SK-N-SH (cell line): ENCODE data around the gene HIPK1. TPM values are rescaled to one million over a fixed set of nuclear protein-coding genes. Genes with fewer than 3 reads are reported as not detected.

ENCODE experiments used
- CTCF ChIA-PET: fragments of 300-600, 350-600 bp; formaldehyde crosslinking; extraction: SDS; loops from one replicate; lab custom pipeline; 2021; lab: Yijun Ruan, JAX
- POLR2A ChIA-PET: fragments of 350-600 bp; sonication (Branson Sonifier 250); formaldehyde crosslinking; extraction: SDS; loops from one replicate; lab custom pipeline; 2020; ENCODE audit warnings: antibody characterized with exemption, inconsistent platforms; lab: Yijun Ruan, JAX
- DNase-seq: peaks from one replicate; pipeline ENCODE4 v3.0.0; 2012
- H2AFZ ChIP-seq: fragments of 200-600 bp; sonication (generic); 2 replicates; pipeline ENCODE4 v1.8.1; 2016; ENCODE audit warnings: antibody characterized with exemption, mild to moderate bottlenecking, low read depth
- H3F3A ChIP-seq: fragments of 200-600 bp; sonication (generic); replicated peaks from 2 replicates; pipeline ENCODE3; 2016; ENCODE audit warnings: antibody characterized with exemption, mild to moderate bottlenecking; ENCODE audit not compliant: insufficient read depth
- H3K27ac ChIP-seq, 2 experiments: fragments of 200-500 bp in 1 of 2; fragments of 200-600 bp in 1 of 2; sonication (Bioruptor generic) in 1 of 2; sonication (generic), shearing (Covaris generic) in 1 of 2; 2 replicates each; pipeline versions ENCODE4 v1.5.1 to v1.6.1; 2014 to 2016; ENCODE audit warnings: low read depth in 2 of 2, inconsistent platforms in 1 of 2, low read length in 1 of 2, mild to moderate bottlenecking in 1 of 2, mixed read lengths in 1 of 2
- H3K27me3 ChIP-seq: fragments of 200-600 bp; sonication (generic), shearing (Covaris generic); 2 replicates; pipeline ENCODE4 v1.6.1; 2016; ENCODE audit warnings: mixed run types; ENCODE audit not compliant: insufficient read depth
- H3K36me3 ChIP-seq, 2 experiments: fragments of 200-500 bp in 1 of 2; fragments of 200-600 bp in 1 of 2; sonication (Bioruptor generic) in 1 of 2; sonication (generic) in 1 of 2; replicated peaks in 1 of 2; 2 replicates each; pipeline versions ENCODE3 to v1.5.1; 2014 to 2016; ENCODE audit warnings: low read length in 1 of 2, mild to moderate bottlenecking in 1 of 2; ENCODE audit not compliant: insufficient read depth in 2 of 2, control insufficient read depth in 1 of 2
- H3K4me1 ChIP-seq, 2 experiments: fragments of 200-500 bp in 1 of 2; fragments of 200-600 bp in 1 of 2; sonication (Bioruptor generic) in 1 of 2; sonication (generic), shearing (Covaris generic) in 1 of 2; 2 replicates each; pipeline versions ENCODE4 v1.5.1 to v1.6.1; 2014 to 2016; ENCODE audit warnings: low read depth in 1 of 2, low read length in 1 of 2, mixed run types in 1 of 2; ENCODE audit not compliant: insufficient read depth in 2 of 2, control insufficient read depth in 1 of 2
- H3K4me2 ChIP-seq: fragments of 200-600 bp; sonication (generic), shearing (Covaris generic); 2 replicates; pipeline ENCODE4 v1.6.1; 2017; ENCODE audit warnings: mixed run types
- H3K4me3 ChIP-seq, 2 experiments: fragments of 200-500 bp in 1 of 2; fragments of 200-600 bp in 1 of 2; sonication (Bioruptor generic) in 1 of 2; sonication (generic), shearing (Covaris generic) in 1 of 2; 2 replicates each; pipeline versions ENCODE4 v1.5.1 to v1.8.1; 2014 to 2016; ENCODE audit warnings: low read depth in 2 of 2, inconsistent platforms in 1 of 2, low read length in 1 of 2, mild to moderate bottlenecking in 1 of 2, mixed read lengths in 1 of 2, moderate library complexity in 1 of 2
- H3K79me2 ChIP-seq: fragments of 200-600 bp; sonication (generic); 2 replicates; pipeline ENCODE4 v1.8.1; 2017; ENCODE audit warnings: mild to moderate bottlenecking; ENCODE audit not compliant: insufficient read depth
- H3K9ac ChIP-seq: fragments of 200-600 bp; sonication (generic); 2 replicates; pipeline ENCODE4 v1.6.1; 2017; ENCODE audit warnings: mixed run types
- H3K9me2 ChIP-seq: fragments of 200-600 bp; sonication (generic); 2 replicates; pipeline ENCODE4 v1.6.1; 2017; ENCODE audit warnings: mixed run types
- H3K9me3 ChIP-seq: fragments of 200-600 bp; sonication (generic); 2 replicates; pipeline ENCODE4 v1.6.1; 2017; ENCODE audit warnings: mixed run types, mild to moderate bottlenecking, moderate library complexity
- H4K20me1 ChIP-seq: fragments of 200-600 bp; sonication (generic); 2 replicates; pipeline ENCODE4 v1.6.1; 2017; ENCODE audit warnings: mild to moderate bottlenecking, mixed run types; ENCODE audit not compliant: insufficient read depth
- GATA2 ChIP-seq: sonication (generic); formaldehyde crosslinking; IDR thresholded peaks from 2 replicates; pipeline ENCODE4 v1.5.0; 2020; ENCODE audit warnings: mild to moderate bottlenecking, missing genetic modification reagents
- JUND ChIP-seq: IDR thresholded peaks from 2 replicates; pipeline ENCODE4 v1.4.0; 2012
- MEF2A ChIP-seq: IDR thresholded peaks from 2 replicates; pipeline ENCODE4 v1.4.0; 2012; ENCODE audit warnings: low read depth, borderline replicate concordance
- MXI1 ChIP-seq: IDR thresholded peaks from 2 replicates; pipeline ENCODE4 v1.6.1; 2012; ENCODE audit warnings: mild to moderate bottlenecking, low read depth, low read length, improper control_type of control experiment
- NFIC ChIP-seq: IDR thresholded peaks from 2 replicates; pipeline ENCODE4 v1.4.0; 2012; ENCODE audit warnings: borderline replicate concordance
- NRF1 ChIP-seq: IDR thresholded peaks from 2 replicates; pipeline ENCODE4 v1.6.1; 2012; ENCODE audit warnings: low read depth, mild to moderate bottlenecking, low read length
- POLR2AphosphoS5 ChIP-seq: IDR thresholded peaks from 2 replicates; pipeline ENCODE4 v1.6.1; 2012; ENCODE audit warnings: low read depth, low read length
- RCOR1 ChIP-seq: fragments of 150-350 bp; IDR thresholded peaks from 2 replicates; pipeline ENCODE4 v1.6.1; 2017; ENCODE audit warnings: antibody characterized with exemption, low read length
- SIN3A ChIP-seq: IDR thresholded peaks from 2 replicates; pipeline ENCODE4 v1.6.1; 2012; ENCODE audit warnings: low read depth, mild to moderate bottlenecking, low read length, moderate library complexity, borderline replicate concordance
- WGBS: methylation state at CpG from one replicate; pipeline ENCODE4 v1.1.6; 2017; ENCODE audit warnings: low lambda C conversion rate; 5-methylcytosine and 5-hydroxymethylcytosine counted together
- polyA plus RNA-seq, 3 experiments: library from polyadenylated mRNA; depleted of rRNA; stranded (reverse); fragments of >200 nt; gene quantifications; 2 replicates each; pipeline ENCODE4 v1.2.3, GENCODE V29; 2012
- TF ChIP-seq, protein P1 (sequence below): IDR thresholded peaks from 2 replicates; pipeline ENCODE4 v1.4.0; 2012; ENCODE audit warnings: low read depth, borderline replicate concordance
- TF ChIP-seq, protein P2 (sequence below): IDR thresholded peaks from 2 replicates; pipeline ENCODE4 v1.4.0; 2012; ENCODE audit warnings: low read depth, borderline replicate concordance

The HIPK1 gene
- polyA plus RNA-seq, 1 of the 3 experiments (the other 2 are of a cell fraction), result 7.1 TPM

DNA sequence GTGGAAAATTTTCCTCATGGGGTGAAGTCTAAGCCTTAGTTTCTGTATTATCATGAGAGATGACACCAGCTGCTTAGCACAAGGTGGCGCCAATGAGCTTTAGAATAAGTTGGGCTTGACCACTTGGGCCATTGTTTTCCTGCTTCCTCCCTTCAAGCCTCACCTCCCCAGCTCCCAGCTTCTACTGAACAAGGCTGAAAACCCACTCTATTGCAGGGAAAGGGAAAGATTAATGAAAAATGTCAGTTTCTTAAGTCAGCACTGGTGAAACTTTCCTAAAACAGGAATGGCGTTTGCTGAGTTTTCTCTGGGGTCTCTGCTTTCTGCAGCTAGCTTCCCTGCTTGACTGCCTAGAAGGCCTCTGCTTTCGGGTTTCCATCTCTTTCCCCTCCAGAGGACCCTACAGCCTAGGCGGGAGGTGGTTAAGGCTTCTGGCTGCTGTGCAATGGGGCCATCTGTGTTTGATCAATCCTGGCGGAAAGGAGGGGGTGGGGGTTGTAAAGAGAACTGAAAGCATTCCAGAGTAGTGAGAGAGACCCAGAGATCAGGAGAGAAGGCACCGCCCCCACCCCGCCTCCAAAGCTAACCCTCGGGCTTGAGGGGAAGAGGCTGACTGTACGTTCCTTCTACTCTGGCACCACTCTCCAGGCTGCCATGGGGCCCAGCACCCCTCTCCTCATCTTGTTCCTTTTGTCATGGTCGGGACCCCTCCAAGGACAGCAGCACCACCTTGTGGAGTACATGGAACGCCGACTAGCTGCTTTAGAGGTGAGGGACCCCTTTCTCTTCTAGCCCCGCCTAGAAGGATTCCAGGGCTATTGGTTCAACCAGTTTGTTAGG is 50.0 kb downstream of the HIPK1 start, which contains the start of gene OLFML3 (continued):
- TF ChIP-seq MXI1 (0 out of 2 replicates have a peak, but pooled peaks have one; percentile 17), POLR2AphosphoS5 (peak; percentile 92), GATA2 (CRISPR knock-in tag) (no peak), NFIC (peak; percentile 87), RCOR1 (peak; percentile 81), JUND (peak; percentile 78), MEF2A (peak; percentile 41; the same call in 1 of the 2 replicates), NRF1 (no peak)
- TF ChIP-seq, protein P1, sequence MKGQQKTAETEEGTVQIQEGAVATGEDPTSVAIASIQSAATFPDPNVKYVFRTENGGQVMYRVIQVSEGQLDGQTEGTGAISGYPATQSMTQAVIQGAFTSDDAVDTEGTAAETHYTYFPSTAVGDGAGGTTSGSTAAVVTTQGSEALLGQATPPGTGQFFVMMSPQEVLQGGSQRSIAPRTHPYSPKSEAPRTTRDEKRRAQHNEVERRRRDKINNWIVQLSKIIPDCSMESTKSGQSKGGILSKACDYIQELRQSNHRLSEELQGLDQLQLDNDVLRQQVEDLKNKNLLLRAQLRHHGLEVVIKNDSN, result no peak
- TF ChIP-seq, protein P2, sequence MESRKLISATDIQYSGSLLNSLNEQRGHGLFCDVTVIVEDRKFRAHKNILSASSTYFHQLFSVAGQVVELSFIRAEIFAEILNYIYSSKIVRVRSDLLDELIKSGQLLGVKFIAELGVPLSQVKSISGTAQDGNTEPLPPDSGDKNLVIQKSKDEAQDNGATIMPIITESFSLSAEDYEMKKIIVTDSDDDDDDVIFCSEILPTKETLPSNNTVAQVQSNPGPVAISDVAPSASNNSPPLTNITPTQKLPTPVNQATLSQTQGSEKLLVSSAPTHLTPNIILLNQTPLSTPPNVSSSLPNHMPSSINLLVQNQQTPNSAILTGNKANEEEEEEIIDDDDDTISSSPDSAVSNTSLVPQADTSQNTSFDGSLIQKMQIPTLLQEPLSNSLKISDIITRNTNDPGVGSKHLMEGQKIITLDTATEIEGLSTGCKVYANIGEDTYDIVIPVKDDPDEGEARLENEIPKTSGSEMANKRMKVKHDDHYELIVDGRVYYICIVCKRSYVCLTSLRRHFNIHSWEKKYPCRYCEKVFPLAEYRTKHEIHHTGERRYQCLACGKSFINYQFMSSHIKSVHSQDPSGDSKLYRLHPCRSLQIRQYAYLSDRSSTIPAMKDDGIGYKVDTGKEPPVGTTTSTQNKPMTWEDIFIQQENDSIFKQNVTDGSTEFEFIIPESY, result 0 out of 2 replicates have a peak, but pooled peaks have one; percentile 35
- TF ChIP-seq, all 33 proteins: peak for 22

DNA sequence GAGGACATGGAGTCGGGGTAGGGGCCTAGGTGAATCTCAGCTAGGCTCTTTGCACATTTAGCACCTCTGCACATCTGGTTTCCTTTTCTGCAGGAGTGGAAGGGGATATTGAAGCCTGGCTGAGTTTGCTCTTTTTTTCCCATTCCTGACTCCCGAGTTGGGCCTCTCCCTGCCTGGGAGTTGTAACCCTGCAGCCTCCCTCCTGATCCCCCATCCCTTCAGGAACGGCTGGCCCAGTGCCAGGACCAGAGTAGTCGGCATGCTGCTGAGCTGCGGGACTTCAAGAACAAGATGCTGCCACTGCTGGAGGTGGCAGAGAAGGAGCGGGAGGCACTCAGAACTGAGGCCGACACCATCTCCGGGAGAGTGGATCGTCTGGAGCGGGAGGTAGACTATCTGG is 51.0 kb downstream of the HIPK1 start:
- Histone ChIP-seq H3K79me2 (no peaks in the 10 kb centered on the region), H3K4me3 (peak overlapping the region in 1 of 2 experiments; percentile 58; a peak in 1 of 4 replicates), H3K36me3 (peaks cover 4% of the 10 kb centered on the region in 2 experiments), H3K9ac (no peak overlapping the region), H3K4me1 (peaks cover 37 to 54% of the 10 kb centered on the region in 2 experiments), H4K20me1 (no peaks in the 10 kb centered on the region), H3K9me3 (no peaks in the 10 kb centered on the region), H2AFZ (no peak overlapping the region), H3F3A (peaks cover 21% of the 10 kb centered on the region), H3K27ac (peak overlapping the region in 1 of 2 experiments; percentile 96; a peak in 1 of 4 replicates), H3K4me2 (peak overlapping the region; percentile 87; the same call in 1 of the 2 replicates), H3K9me2 (no peaks in the 10 kb centered on the region), H3K27me3 (no peaks in the 10 kb centered on the region)
- ChIA-PET CTCF (interaction anchor here (0.5 to 7.9 kb wide), 26 partner anchors 8 to 576 kb away, joined by 3 to 104 read pairs (median 5); partner anchors contain the start of gene AP4B1), POLR2A (no interaction called here)
- no peak for TF ChIP-seq GATA2 (CRISPR knock-in tag)
- TF ChIP-seq JUND, result no peak
- TF ChIP-seq NFIC, result peak; percentile 33
- no peak for TF ChIP-seq NRF1
- no peak for TF ChIP-seq MXI1
- TF ChIP-seq, protein P1, result no peak
- no peak for TF ChIP-seq SIN3A
- WGBS, result 71% methylated on average over 9 of the region's 10 CpGs
- no peak for DNase-seq
